Smooth muscle cell (in vitro differentiated cells): ENCODE data around the gene HLA-DQB1. TPM values are rescaled to one million over a fixed set of nuclear protein-coding genes. Genes with fewer than 3 reads are reported as not detected.

Source experiments
- DNase-seq: peaks from one replicate; lab custom pipeline; 2025; ENCODE audit not compliant: unreplicated experiment; lab: John Stamatoyannopoulos, UW
- H2AFZ ChIP-seq: fragments of 200-600 bp; sonication (generic); 2 replicates; pipeline ENCODE4 v1.6.0; 2016; ENCODE audit warnings: antibody characterized with exemption, low read depth, mild to moderate bottlenecking
- H3F3A ChIP-seq: fragments of 200-600 bp; sonication (generic); 2 replicates; pipeline ENCODE4 v1.6.0; 2017; ENCODE audit warnings: antibody characterized with exemption, low read depth
- H3K27ac ChIP-seq: fragments of 200-600 bp; sonication (generic); 2 replicates; pipeline ENCODE4 v1.5.1; 2016; ENCODE audit warnings: low read depth, mild to moderate bottlenecking
- H3K27me3 ChIP-seq: fragments of 200-600 bp; sonication (generic); 2 replicates; pipeline ENCODE4 v1.6.1; 2016; ENCODE audit warnings: low read depth, mild to moderate bottlenecking
- H3K36me3 ChIP-seq: fragments of 200-600 bp; sonication (generic); 2 replicates; pipeline ENCODE4 v1.5.1; 2016; ENCODE audit warnings: low read depth
- H3K4me1 ChIP-seq: fragments of 200-600 bp; sonication (generic); 2 replicates; pipeline ENCODE4 v1.5.1; 2016; ENCODE audit warnings: low read depth
- H3K4me2 ChIP-seq: fragments of 200-600 bp; sonication (generic); 2 replicates; pipeline ENCODE4 v1.6.0; 2016; ENCODE audit warnings: mild to moderate bottlenecking
- H3K4me3 ChIP-seq: fragments of 200-600 bp; sonication (generic); 2 replicates; pipeline ENCODE4 v1.5.1; 2016; ENCODE audit warnings: mild to moderate bottlenecking
- H3K79me2 ChIP-seq: fragments of 200-600 bp; sonication (generic); 2 replicates; pipeline ENCODE4 v1.6.0; 2016; ENCODE audit warnings: low read depth, mild to moderate bottlenecking
- H3K9ac ChIP-seq: fragments of 200-600 bp; sonication (generic); 2 replicates; pipeline ENCODE4 v1.6.0; 2016; ENCODE audit warnings: low read depth
- H3K9me3 ChIP-seq: fragments of 200-600 bp; sonication (generic); replicated peaks from 2 replicates; pipeline ENCODE4 v1.5.1; 2016; ENCODE audit warnings: low read depth
- H4K20me1 ChIP-seq: fragments of 200-600 bp; sonication (generic); 2 replicates; pipeline ENCODE4 v1.6.0; 2016; ENCODE audit warnings: low read depth
- CTCF ChIP-seq: fragments of 200-600 bp; sonication (generic); IDR thresholded peaks from 2 replicates; pipeline ENCODE4 v1.5.1; 2017; ENCODE audit warnings: borderline replicate concordance, mild to moderate bottlenecking, antibody characterized with exemption; ENCODE audit not compliant: insufficient read depth, poor library complexity, severe bottlenecking
- WGBS: methylation state at CpG from one replicate; pipeline ENCODE4 v1.1.7; 2016; ENCODE audit warnings: low lambda C conversion rate; 5-methylcytosine and 5-hydroxymethylcytosine counted together
- polyA plus RNA-seq: library from polyadenylated mRNA; unstranded; fragments of >200 nt; fragmentation: Nextera tagmentation; extraction: Ambion mirVana; gene quantifications from 2 replicates; pipeline ENCODE4 v1.2.1, GENCODE V29; 2016
- total RNA-seq: library from RNA; depleted of rRNA; stranded (reverse); fragments of >200 nt; gene quantifications from 2 replicates; pipeline ENCODE4 v1.2.3, GENCODE V29; 2014

HLA-DQB1 gene
- total and polyA plus RNA-seq, 2 experiments from 2014 or later: 6.6 to 8.7 TPM

GRCh38 chr6:32689531-32690501 lies 23.4 kb upstream of the HLA-DQB1 start:
- Histone ChIP-seq H2AFZ (no peak overlapping the region), H3K9ac (no peak overlapping the region), H3K9me3 (no peaks in the 10 kb centered on the region), H3K36me3 (no peaks in the 10 kb centered on the region), H3K27me3 (no peaks in the 10 kb centered on the region), H3K4me3 (no peak overlapping the region), H3K79me2 (no peaks in the 10 kb centered on the region), H3K4me1 (no peaks in the 10 kb centered on the region), H4K20me1 (no peaks in the 10 kb centered on the region), H3F3A (no peaks in the 10 kb centered on the region), H3K27ac (no peak overlapping the region), H3K4me2 (no peak overlapping the region)
- DNase-seq: no peak
- WGBS: 64% methylated on average over 5 of the region's 5 CpGs
- TF ChIP-seq CTCF: no peak

GRCh38 chr6:32685603-32686002 lies 19.1 kb upstream of the HLA-DQB1 start:
- Histone ChIP-seq H3K79me2 (no peaks in the 10 kb centered on the region), H3K9me3 (no peaks in the 10 kb centered on the region), H3K9ac (no peak overlapping the region), H3K4me1 (no peaks in the 10 kb centered on the region), H3K4me3 (no peak overlapping the region), H4K20me1 (no peaks in the 10 kb centered on the region), H3K27ac (no peak overlapping the region), H3K4me2 (no peak overlapping the region), H3F3A (no peaks in the 10 kb centered on the region), H2AFZ (no peak overlapping the region), H3K27me3 (no peaks in the 10 kb centered on the region), H3K36me3 (no peaks in the 10 kb centered on the region)
- TF ChIP-seq CTCF: no peak
- DNase-seq: no peak
- 46% methylated on average over 1 of the region's 1 CpG for WGBS

GRCh38 chr6:32684246-32684645 lies 17.8 kb upstream of the HLA-DQB1 start:
- no peak overlapping the region for H3K4me2 ChIP-seq
- H3K36me3 ChIP-seq: no peaks in the 10 kb centered on the region
- H3K4me1 ChIP-seq: no peaks in the 10 kb centered on the region
- no peak overlapping the region for H3K27ac ChIP-seq
- no peak overlapping the region for H2AFZ ChIP-seq
- no peak overlapping the region for H3K4me3 ChIP-seq
- H3K9ac ChIP-seq: no peak overlapping the region
- WGBS: 60% methylated on average over 3 of the region's 3 CpGs
- H3K27me3 ChIP-seq: no peaks in the 10 kb centered on the region
- DNase-seq: no peak
- H3K9me3 ChIP-seq: no peaks in the 10 kb centered on the region
- H3F3A ChIP-seq: no peaks in the 10 kb centered on the region
- no peaks in the 10 kb centered on the region for H3K79me2 ChIP-seq
- H4K20me1 ChIP-seq: no peaks in the 10 kb centered on the region
- TF ChIP-seq CTCF: no peak
